Breast epithelium (tissue), 4 donors: ENCODE measurements around the gene AKAP7. TPM values are rescaled to one million over a fixed set of nuclear protein-coding genes. Genes with fewer than 3 reads are reported as not detected.

ENCODE experiments used
- DNase-seq, 2 donors: peaks; one replicate each; pipeline ENCODE4 v3.0.0-alpha.2; 2019; ENCODE audit warnings: low spot score in 2 of 2
- H3K27ac ChIP-seq, 2 donors: fragments of 200-600 bp; sonication (generic) in 1 of 2; one replicate each; pipeline ENCODE4 v1.5.1; 2016 to 2019; ENCODE audit warnings: mild to moderate bottlenecking in 1 of 2
- H3K27me3 ChIP-seq, 2 donors: fragments of 200-600 bp; sonication (generic) in 1 of 2; one replicate each; pipeline versions ENCODE4 v1.5.1 to v1.6.0; 2017 to 2019; ENCODE audit warnings: control low read depth in 1 of 2, mild to moderate bottlenecking in 1 of 2
- H3K36me3 ChIP-seq: fragments of 200-600 bp; one replicate; pipeline ENCODE4 v1.5.1; 2019
- H3K4me1 ChIP-seq, 2 donors: fragments of 200-600 bp; sonication (generic); one replicate each; pipeline ENCODE4 v1.5.1; 2016 to 2019; ENCODE audit warnings: control low read depth in 1 of 2
- H3K4me3 ChIP-seq, 3 donors: fragments of 200-600 bp; sonication (generic); 1 replicate in 2 of 3; 2 replicates in 1 of 3; pipeline ENCODE4 v1.5.1; 2016 to 2019; ENCODE audit warnings: mild to moderate bottlenecking in 3 of 3, moderate library complexity in 2 of 3
- H3K9me3 ChIP-seq, 2 donors: fragments of 200-600 bp; sonication (generic) in 1 of 2; one replicate each; pipeline ENCODE4 v1.5.1; 2016 to 2019; ENCODE audit warnings: control low read depth in 1 of 2
- CTCF ChIP-seq, 3 donors: fragments of 450-650 bp; IDR thresholded peaks; one replicate each; pipeline ENCODE4 v1.5.1; 2016 to 2017; ENCODE audit warnings: antibody characterized with exemption in 3 of 3, mild to moderate bottlenecking in 3 of 3, moderate library complexity in 3 of 3
- POLR2A ChIP-seq: fragments of 450-650 bp; IDR thresholded peaks from one replicate; pipeline ENCODE4 v1.6.1; 2016; ENCODE audit warnings: antibody characterized with exemption, mild to moderate bottlenecking, moderate library complexity
- POLR2AphosphoS5 ChIP-seq, 3 donors: sonication (generic); formaldehyde crosslinking; IDR thresholded peaks; one replicate each; pipeline ENCODE4 v1.6.1; 2017; ENCODE audit warnings: antibody characterized with exemption in 3 of 3
- intact Hi-C: fragments of 100-400 bp; cut with DNase I; formaldehyde crosslinking; loops from one replicate; pipeline ENCODE4 v1.15.1; 2023; ENCODE audit warnings: low total_unique reads
- total RNA-seq, 3 donors: library from RNA; depleted of rRNA; stranded (reverse); fragments of >200 nt; gene quantifications; one replicate each; pipeline ENCODE4 v1.1.0, GENCODE V29; 2016

Gene AKAP7
- total RNA-seq, 3 donors from 2014 or later: 13.0 to 15.7 (median 14.4) TPM

GRCh38 chr6:131197716-131198115, 62.4 kb downstream of the AKAP7 start:
- no peak overlapping the region for H3K27ac ChIP-seq
- no peaks in the 10 kb centered on the region for H3K9me3 ChIP-seq
- intact Hi-C loops: no loop called here
- H3K4me1 ChIP-seq: no peaks in the 10 kb centered on the region
- DNase-seq: no peak
- H3K27me3 ChIP-seq: no peaks in the 10 kb centered on the region
- TF ChIP-seq POLR2A: no peak
- no peak for TF ChIP-seq CTCF (IDR thresholded peaks at IDR 0.05)
- TF ChIP-seq POLR2AphosphoS5 (IDR thresholded peaks at IDR 0.05): no peak
- no peaks in the 10 kb centered on the region for H3K36me3 ChIP-seq
- H3K4me3 ChIP-seq: no peak overlapping the region

- no peaks in the 10 kb centered on the region for H3K9me3 ChIP-seq
- intact Hi-C loops: no loop called here
- H3K4me3 ChIP-seq: no peak overlapping the region
- no peak for TF ChIP-seq POLR2AphosphoS5 (IDR thresholded peaks at IDR 0.05)
- peak in 2 of 3 donors; percentile 33 to 36 for TF ChIP-seq CTCF (IDR thresholded peaks at IDR 0.05)
- H3K27me3 ChIP-seq: no peaks in the 10 kb centered on the region
- H3K4me1 ChIP-seq: no peaks in the 10 kb centered on the region
- no peaks in the 10 kb centered on the region for H3K36me3 ChIP-seq
- no peak for DNase-seq
- no peak overlapping the region for H3K27ac ChIP-seq
These were observed 64.5 kb downstream of the AKAP7 start for GRCh38 chr6:131199568-131200272.

GRCh38 chr6:131205481-131206244, 70.4 kb downstream of the AKAP7 start:
- H3K9me3 ChIP-seq: no peaks in the 10 kb centered on the region
- H3K4me1 ChIP-seq: no peaks in the 10 kb centered on the region
- DNase-seq: no peak
- intact Hi-C loops: no loop called here
- H3K27ac ChIP-seq: no peak overlapping the region
- no peaks in the 10 kb centered on the region for H3K27me3 ChIP-seq
- no peaks in the 10 kb centered on the region for H3K36me3 ChIP-seq
- TF ChIP-seq POLR2A: no peak
- no peak for TF ChIP-seq CTCF (IDR thresholded peaks at IDR 0.05)
- no peak for TF ChIP-seq POLR2AphosphoS5 (IDR thresholded peaks at IDR 0.05)
- no peak overlapping the region for H3K4me3 ChIP-seq

GRCh38 chr6:131206463-131207251, 71.4 kb downstream of the AKAP7 start:
- no peak for TF ChIP-seq POLR2A
- no peak for TF ChIP-seq POLR2AphosphoS5 (IDR thresholded peaks at IDR 0.05)
- no peak for TF ChIP-seq CTCF (IDR thresholded peaks at IDR 0.05)
- H3K27ac ChIP-seq: no peak overlapping the region
- no peaks in the 10 kb centered on the region for H3K36me3 ChIP-seq
- no peaks in the 10 kb centered on the region for H3K27me3 ChIP-seq
- no peaks in the 10 kb centered on the region for H3K4me1 ChIP-seq
- H3K4me3 ChIP-seq: no peak overlapping the region
- no peak for DNase-seq
- intact Hi-C loops: no loop called here
- H3K9me3 ChIP-seq: no peaks in the 10 kb centered on the region
